GM23338 (cell line): ENCODE measurements around the gene MYO18A. TPM values are rescaled to one million over a fixed set of nuclear protein-coding genes. Genes with fewer than 3 reads are reported as not detected.

Experiments used
- ATAC-seq: fragments of 200-7000 bp; cut with Tn5 transposase; 3 replicates; pipeline ENCODE4 v1.9.1; 2020
- DNase-seq: peaks from one replicate; pipeline ENCODE4 v3.0.0-alpha.2; 2015; ENCODE audit warnings: low spot score
- H2AFZ ChIP-seq: fragments of 200-600 bp; sonication (generic); 2 replicates; pipeline ENCODE4 v1.8.0; 2016; ENCODE audit warnings: antibody characterized with exemption, mild to moderate bottlenecking, moderate library complexity
- H3F3A ChIP-seq: fragments of 200-600 bp; sonication (generic); replicated peaks from 2 replicates; pipeline ENCODE4 v1.8.0; 2017; ENCODE audit warnings: antibody characterized with exemption, mixed run types, low read depth
- H3K27ac ChIP-seq: fragments of 200-600 bp; sonication (generic); 2 replicates; pipeline ENCODE4 v1.6.1; 2016; ENCODE audit warnings: low read depth
- H3K27me3 ChIP-seq: fragments of 200-600 bp; sonication (generic); 2 replicates; pipeline ENCODE4 v1.8.0; 2016; ENCODE audit warnings: mild to moderate bottlenecking, mixed run types, moderate library complexity; ENCODE audit not compliant: insufficient read depth
- H3K36me3 ChIP-seq: fragments of 200-600 bp; sonication (generic); 2 replicates; pipeline ENCODE4 v1.8.0; 2016; ENCODE audit warnings: mild to moderate bottlenecking; ENCODE audit not compliant: insufficient read depth
- H3K4me1 ChIP-seq: fragments of 200-600 bp; sonication (generic); 2 replicates; pipeline ENCODE4 v1.8.0; 2016; ENCODE audit warnings: mild to moderate bottlenecking, moderate library complexity; ENCODE audit not compliant: insufficient read depth
- H3K4me2 ChIP-seq: fragments of 200-600 bp; sonication (generic); 2 replicates; pipeline ENCODE4 v1.7.1; 2017; ENCODE audit warnings: mixed run types
- H3K4me3 ChIP-seq: fragments of 200-600 bp; sonication (generic); 2 replicates; pipeline ENCODE4 v1.6.1; 2016; ENCODE audit warnings: mixed run types
- H3K79me2 ChIP-seq: fragments of 200-600 bp; sonication (generic); replicated peaks from 2 replicates; pipeline ENCODE4 v1.8.0; 2017; ENCODE audit warnings: mild to moderate bottlenecking; ENCODE audit not compliant: insufficient read depth
- H3K9me2 ChIP-seq: fragments of 200-600 bp; sonication (generic); 2 replicates; pipeline ENCODE4 v1.8.0; 2017; ENCODE audit not compliant: insufficient read depth
- H4K20me1 ChIP-seq: fragments of 200-600 bp; sonication (generic); replicated peaks from 2 replicates; pipeline ENCODE4 v1.8.0; 2017; ENCODE audit warnings: mild to moderate bottlenecking; ENCODE audit not compliant: insufficient read depth
- H3K27ac Mint-ChIP-seq: 2 replicates; pipeline ENCODE4 v1.8.0; 2020; ENCODE audit warnings: inconsistent platforms, mild to moderate bottlenecking, moderate library complexity, mixed read lengths
- H3K27me3 Mint-ChIP-seq: 3 replicates; pipeline ENCODE4 v1.8.0; 2022; ENCODE audit warnings: low read depth, mild to moderate bottlenecking, moderate library complexity, mixed read lengths, inconsistent platforms; ENCODE audit not compliant: insufficient read depth, poor library complexity
- H3K36me3 Mint-ChIP-seq: 3 replicates; pipeline ENCODE4 v1.8.0; 2021; ENCODE audit warnings: low read depth, mild to moderate bottlenecking, inconsistent platforms, moderate library complexity, mixed read lengths
- H3K4me1 Mint-ChIP-seq: 3 replicates; pipeline ENCODE4 v1.8.0; 2020; ENCODE audit warnings: mild to moderate bottlenecking, inconsistent platforms, mixed read lengths
- H3K4me3 Mint-ChIP-seq: 3 replicates; pipeline ENCODE4 v1.8.0; 2021; ENCODE audit warnings: moderate library complexity, mild to moderate bottlenecking, inconsistent platforms, mixed read lengths
- H3K9me3 Mint-ChIP-seq: 3 replicates; pipeline ENCODE4 v1.8.0; 2020; ENCODE audit warnings: moderate library complexity, mild to moderate bottlenecking, inconsistent platforms, mixed read lengths
- CREB1 ChIP-seq: fragments of 250-450 bp; sonication (Bioruptor Pico); IDR thresholded peaks from 2 replicates; pipeline ENCODE4 v1.5.0; 2020; ENCODE audit warnings: low read depth, mild to moderate bottlenecking, moderate library complexity
- EZH2 ChIP-seq: fragments of 200-600 bp; sonication (generic); IDR thresholded peaks from one replicate; pipeline ENCODE4 v1.8.0; 2017; ENCODE audit warnings: antibody characterized with exemption, mild to moderate bottlenecking, low read depth; ENCODE audit not compliant: unreplicated experiment
- EZH2phosphoT487 ChIP-seq: fragments of 200-600 bp; sonication (generic); IDR thresholded peaks from one replicate; pipeline ENCODE4 v1.8.1; 2018; ENCODE audit warnings: antibody characterized with exemption; ENCODE audit not compliant: unreplicated experiment
- ZNF462 ChIP-seq: fragments of 250-450 bp; sonication (Bioruptor Pico); IDR thresholded peaks from 2 replicates; pipeline ENCODE4 v1.5.0; 2020; ENCODE audit warnings: mild to moderate bottlenecking, moderate library complexity
- polyA plus RNA-seq: library from polyadenylated mRNA; unstranded; fragments of >200 nt; fragmentation: Nextera tagmentation; extraction: Ambion mirVana; gene quantifications from 2 replicates; pipeline ENCODE4 v1.2.1, GENCODE V29; 2016
- total RNA-seq: library from RNA; depleted of rRNA; stranded (reverse); fragments of >200 nt; shearing (Covaris generic); gene quantifications from 2 replicates; pipeline ENCODE4 v1.2.3, GENCODE V29; 2014
- TF ChIP-seq, protein P1 (sequence below), 2 experiments: fragments of 200-600 bp in 1 of 2; sonication (generic) in 1 of 2; conservative IDR thresholded peaks; 2 replicates each; pipeline versions ENCODE4 v1.5.1 to v1.6.1; 2016 to 2017; ENCODE audit warnings: antibody characterized with exemption in 2 of 2, low read depth in 2 of 2, mild to moderate bottlenecking in 2 of 2, moderate library complexity in 1 of 2
- TF ChIP-seq, protein P2 (sequence below): IDR thresholded peaks from one replicate; pipeline ENCODE4 v1.6.1; 2018; ENCODE audit warnings: antibody characterized with exemption; ENCODE audit not compliant: unreplicated experiment

MYO18A gene
- total and polyA plus RNA-seq, 2 experiments from 2014 or later, result 18.3 to 37.5 TPM

DNA sequence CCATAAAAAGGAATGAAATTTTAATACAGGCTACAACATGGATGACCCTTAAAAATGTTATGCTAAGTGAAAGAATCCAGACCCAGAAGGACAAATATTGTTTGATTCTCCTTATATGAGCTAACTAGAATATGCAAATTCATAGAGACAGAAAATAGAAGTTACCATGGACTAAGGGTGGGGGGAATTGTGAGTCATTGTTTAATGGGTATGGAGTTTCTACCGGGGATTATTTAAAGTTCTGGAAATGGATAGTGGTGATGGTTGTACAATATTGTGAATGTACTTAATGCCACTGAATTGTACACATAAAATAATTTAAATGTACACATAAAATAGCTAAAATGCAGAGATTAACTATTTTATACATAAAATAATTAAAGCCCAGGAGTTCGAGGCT lies 9.2 kb upstream of the MYO18A start (continued):
- TF ChIP-seq ZNF462 (CRISPR knock-in tag), result no peak

GRCh38 chr17:29181226-29181625 lies 1.0 kb upstream of the MYO18A start:
- Histone ChIP-seq H3K9me2 (no peaks in the 10 kb centered on the region), H3K4me1 (peaks cover 25% of the 10 kb centered on the region), H2AFZ (peak overlapping the region; percentile 96; the same call in 1 of the 2 replicates), H3K4me3 (no peak overlapping the region), H3K36me3 (no peaks in the 10 kb centered on the region), H3F3A (peaks cover 8% of the 10 kb centered on the region), H3K27me3 (peaks cover 18% of the 10 kb centered on the region), H3K4me2 (no peak overlapping the region), H4K20me1 (no peaks in the 10 kb centered on the region; the same call in 1 of the 2 replicates), H3K79me2 (peaks cover 16% of the 10 kb centered on the region), H3K27ac (no peak overlapping the region)
- Mint-ChIP-seq H3K27me3 (peaks cover 24% of the 10 kb centered on the region), H3K4me3 (peak overlapping the region; percentile 79; the same call in 2 of the 3 replicates), H3K9me3 (peaks cover 3% of the 10 kb centered on the region; the same call in 2 of the 3 replicates), H3K27ac (no peak overlapping the region), H3K4me1 (peaks cover 29% of the 10 kb centered on the region), H3K36me3 (no peaks in the 10 kb centered on the region)
- DNase-seq (no peak), ATAC-seq (no peak)
- TF ChIP-seq, protein P1, sequence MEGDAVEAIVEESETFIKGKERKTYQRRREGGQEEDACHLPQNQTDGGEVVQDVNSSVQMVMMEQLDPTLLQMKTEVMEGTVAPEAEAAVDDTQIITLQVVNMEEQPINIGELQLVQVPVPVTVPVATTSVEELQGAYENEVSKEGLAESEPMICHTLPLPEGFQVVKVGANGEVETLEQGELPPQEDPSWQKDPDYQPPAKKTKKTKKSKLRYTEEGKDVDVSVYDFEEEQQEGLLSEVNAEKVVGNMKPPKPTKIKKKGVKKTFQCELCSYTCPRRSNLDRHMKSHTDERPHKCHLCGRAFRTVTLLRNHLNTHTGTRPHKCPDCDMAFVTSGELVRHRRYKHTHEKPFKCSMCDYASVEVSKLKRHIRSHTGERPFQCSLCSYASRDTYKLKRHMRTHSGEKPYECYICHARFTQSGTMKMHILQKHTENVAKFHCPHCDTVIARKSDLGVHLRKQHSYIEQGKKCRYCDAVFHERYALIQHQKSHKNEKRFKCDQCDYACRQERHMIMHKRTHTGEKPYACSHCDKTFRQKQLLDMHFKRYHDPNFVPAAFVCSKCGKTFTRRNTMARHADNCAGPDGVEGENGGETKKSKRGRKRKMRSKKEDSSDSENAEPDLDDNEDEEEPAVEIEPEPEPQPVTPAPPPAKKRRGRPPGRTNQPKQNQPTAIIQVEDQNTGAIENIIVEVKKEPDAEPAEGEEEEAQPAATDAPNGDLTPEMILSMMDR (conservative IDR thresholded peaks at IDR 0.05; ENCODE audit: low read depth in 2 of 2), result no peak
- no peak for TF ChIP-seq EZH2phosphoT487
- TF ChIP-seq, protein P2, sequence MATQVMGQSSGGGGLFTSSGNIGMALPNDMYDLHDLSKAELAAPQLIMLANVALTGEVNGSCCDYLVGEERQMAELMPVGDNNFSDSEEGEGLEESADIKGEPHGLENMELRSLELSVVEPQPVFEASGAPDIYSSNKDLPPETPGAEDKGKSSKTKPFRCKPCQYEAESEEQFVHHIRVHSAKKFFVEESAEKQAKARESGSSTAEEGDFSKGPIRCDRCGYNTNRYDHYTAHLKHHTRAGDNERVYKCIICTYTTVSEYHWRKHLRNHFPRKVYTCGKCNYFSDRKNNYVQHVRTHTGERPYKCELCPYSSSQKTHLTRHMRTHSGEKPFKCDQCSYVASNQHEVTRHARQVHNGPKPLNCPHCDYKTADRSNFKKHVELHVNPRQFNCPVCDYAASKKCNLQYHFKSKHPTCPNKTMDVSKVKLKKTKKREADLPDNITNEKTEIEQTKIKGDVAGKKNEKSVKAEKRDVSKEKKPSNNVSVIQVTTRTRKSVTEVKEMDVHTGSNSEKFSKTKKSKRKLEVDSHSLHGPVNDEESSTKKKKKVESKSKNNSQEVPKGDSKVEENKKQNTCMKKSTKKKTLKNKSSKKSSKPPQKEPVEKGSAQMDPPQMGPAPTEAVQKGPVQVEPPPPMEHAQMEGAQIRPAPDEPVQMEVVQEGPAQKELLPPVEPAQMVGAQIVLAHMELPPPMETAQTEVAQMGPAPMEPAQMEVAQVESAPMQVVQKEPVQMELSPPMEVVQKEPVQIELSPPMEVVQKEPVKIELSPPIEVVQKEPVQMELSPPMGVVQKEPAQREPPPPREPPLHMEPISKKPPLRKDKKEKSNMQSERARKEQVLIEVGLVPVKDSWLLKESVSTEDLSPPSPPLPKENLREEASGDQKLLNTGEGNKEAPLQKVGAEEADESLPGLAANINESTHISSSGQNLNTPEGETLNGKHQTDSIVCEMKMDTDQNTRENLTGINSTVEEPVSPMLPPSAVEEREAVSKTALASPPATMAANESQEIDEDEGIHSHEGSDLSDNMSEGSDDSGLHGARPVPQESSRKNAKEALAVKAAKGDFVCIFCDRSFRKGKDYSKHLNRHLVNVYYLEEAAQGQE, result no peak
- TF ChIP-seq EZH2, result no peak
- no peak for TF ChIP-seq CREB1
